ENCODE data around the gene SERPINA10.

Gene SERPINA10

GRCh38 chr14:94340533-94340932 is 47.5 kb upstream of the SERPINA10 start:
- TF ChIP-seq, protein P1, sequence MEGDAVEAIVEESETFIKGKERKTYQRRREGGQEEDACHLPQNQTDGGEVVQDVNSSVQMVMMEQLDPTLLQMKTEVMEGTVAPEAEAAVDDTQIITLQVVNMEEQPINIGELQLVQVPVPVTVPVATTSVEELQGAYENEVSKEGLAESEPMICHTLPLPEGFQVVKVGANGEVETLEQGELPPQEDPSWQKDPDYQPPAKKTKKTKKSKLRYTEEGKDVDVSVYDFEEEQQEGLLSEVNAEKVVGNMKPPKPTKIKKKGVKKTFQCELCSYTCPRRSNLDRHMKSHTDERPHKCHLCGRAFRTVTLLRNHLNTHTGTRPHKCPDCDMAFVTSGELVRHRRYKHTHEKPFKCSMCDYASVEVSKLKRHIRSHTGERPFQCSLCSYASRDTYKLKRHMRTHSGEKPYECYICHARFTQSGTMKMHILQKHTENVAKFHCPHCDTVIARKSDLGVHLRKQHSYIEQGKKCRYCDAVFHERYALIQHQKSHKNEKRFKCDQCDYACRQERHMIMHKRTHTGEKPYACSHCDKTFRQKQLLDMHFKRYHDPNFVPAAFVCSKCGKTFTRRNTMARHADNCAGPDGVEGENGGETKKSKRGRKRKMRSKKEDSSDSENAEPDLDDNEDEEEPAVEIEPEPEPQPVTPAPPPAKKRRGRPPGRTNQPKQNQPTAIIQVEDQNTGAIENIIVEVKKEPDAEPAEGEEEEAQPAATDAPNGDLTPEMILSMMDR (IDR thresholded peaks at IDR 0.05; ENCODE audit: low read length): no peak
- no peak for TF ChIP-seq EZH2 (IDR thresholded peaks at IDR 0.05; ENCODE audit: borderline replicate concordance, low read length)
- Histone ChIP-seq H3K36me3 (ENCODE audit: insufficient read depth, low read length) (no peaks in the 10 kb centered on the region), H3F3A (ENCODE audit: insufficient read depth, low read length) (no peaks in the 10 kb centered on the region), H3K4me1 (ENCODE audit: insufficient read depth, low read length, severe bottlenecking) (peaks cover 40% of the 10 kb centered on the region), H3K4me2 (ENCODE audit: low read length) (no peak overlapping the region), H3K9me2 (ENCODE audit: low read depth, low read length) (no peaks in the 10 kb centered on the region; the same call in 1 of the 2 replicates), H3K79me2 (ENCODE audit: insufficient read depth, low read length) (no peaks in the 10 kb centered on the region), H3K9ac (ENCODE audit: low read length) (no peak overlapping the region), H2AFZ (ENCODE audit: low read length) (no peak overlapping the region), H3K4me3 (ENCODE audit: low read depth, low read length, poor library complexity, severe bottlenecking) (no peak overlapping the region), H3K27ac (ENCODE audit: low read depth, low read length, poor library complexity, severe bottlenecking) (no peak overlapping the region), H3K9me3 (ENCODE audit: low read length) (no peaks in the 10 kb centered on the region), H3K27me3 (ENCODE audit: insufficient read depth, low read length) (no peaks in the 10 kb centered on the region), H4K20me1 (ENCODE audit: insufficient read depth, low read length) (no peaks in the 10 kb centered on the region)

DNA sequence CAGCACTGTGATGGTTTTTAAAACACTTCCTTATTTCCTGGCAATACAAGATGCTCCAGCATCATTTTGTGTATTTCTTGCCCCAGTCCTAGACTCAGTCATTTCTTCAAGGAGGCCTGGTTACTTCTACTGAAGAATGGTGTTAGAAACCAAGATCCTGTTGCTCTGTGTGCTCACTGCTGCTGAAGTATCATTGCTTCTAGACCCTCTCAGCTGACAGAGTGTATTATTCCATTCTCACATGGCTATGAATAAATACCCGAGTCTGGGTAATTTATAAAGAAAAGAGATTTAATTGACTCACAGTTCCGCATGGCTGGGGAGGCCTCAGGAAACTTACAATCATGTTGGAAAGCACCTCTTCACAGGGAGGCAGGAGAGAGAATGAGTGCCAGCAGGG is 45.0 kb upstream of the SERPINA10 start:
- TF ChIP-seq, protein P1 (IDR thresholded peaks at IDR 0.05; ENCODE audit: low read length): no peak
- no peak for TF ChIP-seq EZH2 (IDR thresholded peaks at IDR 0.05; ENCODE audit: borderline replicate concordance, low read length)
- Histone ChIP-seq H3K4me1 (ENCODE audit: insufficient read depth, low read length, severe bottlenecking) (peaks cover 15% of the 10 kb centered on the region), H2AFZ (ENCODE audit: low read length) (no peak overlapping the region), H3F3A (ENCODE audit: insufficient read depth, low read length) (no peaks in the 10 kb centered on the region), H3K79me2 (ENCODE audit: insufficient read depth, low read length) (no peaks in the 10 kb centered on the region), H3K4me3 (ENCODE audit: low read depth, low read length, poor library complexity, severe bottlenecking) (no peak overlapping the region), H3K27me3 (ENCODE audit: insufficient read depth, low read length) (no peaks in the 10 kb centered on the region), H3K27ac (ENCODE audit: low read depth, low read length, poor library complexity, severe bottlenecking) (no peak overlapping the region), H3K36me3 (ENCODE audit: insufficient read depth, low read length) (no peaks in the 10 kb centered on the region), H3K4me2 (ENCODE audit: low read length) (no peak overlapping the region), H3K9ac (ENCODE audit: low read length) (no peak overlapping the region), H4K20me1 (ENCODE audit: insufficient read depth, low read length) (no peaks in the 10 kb centered on the region), H3K9me2 (ENCODE audit: low read depth, low read length) (no peaks in the 10 kb centered on the region; the same call in 1 of the 2 replicates), H3K9me3 (ENCODE audit: low read length) (no peaks in the 10 kb centered on the region)

DNA sequence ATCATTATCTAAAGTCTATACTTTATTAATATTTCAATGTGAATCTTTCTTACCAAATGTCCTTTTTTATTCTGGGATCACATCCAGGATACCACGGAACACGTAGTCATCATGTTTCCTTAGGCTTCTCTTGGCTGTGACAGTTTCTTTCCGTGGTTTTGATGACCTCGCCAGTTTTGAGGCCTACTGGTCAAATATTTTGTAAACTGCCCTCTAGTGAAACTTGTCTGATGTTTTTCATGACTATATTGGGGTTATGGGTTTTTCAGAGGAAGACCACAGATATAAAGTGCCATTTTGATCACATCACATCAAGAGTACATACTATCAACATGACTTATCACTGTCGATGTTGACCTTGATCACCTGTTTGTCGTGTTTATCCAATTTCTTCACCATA is 44.2 kb upstream of the SERPINA10 start:
- Histone ChIP-seq H3K4me2 (ENCODE audit: low read length) (no peak overlapping the region), H3K9me2 (ENCODE audit: low read depth, low read length) (no peaks in the 10 kb centered on the region; the same call in 1 of the 2 replicates), H3K27me3 (ENCODE audit: insufficient read depth, low read length) (no peaks in the 10 kb centered on the region), H3K9ac (ENCODE audit: low read length) (no peak overlapping the region), H3K79me2 (ENCODE audit: insufficient read depth, low read length) (no peaks in the 10 kb centered on the region), H3K36me3 (ENCODE audit: insufficient read depth, low read length) (no peaks in the 10 kb centered on the region), H3K27ac (ENCODE audit: low read depth, low read length, poor library complexity, severe bottlenecking) (no peak overlapping the region), H3F3A (ENCODE audit: insufficient read depth, low read length) (no peaks in the 10 kb centered on the region), H3K4me3 (ENCODE audit: low read depth, low read length, poor library complexity, severe bottlenecking) (no peak overlapping the region), H4K20me1 (ENCODE audit: insufficient read depth, low read length) (no peaks in the 10 kb centered on the region), H3K4me1 (ENCODE audit: insufficient read depth, low read length, severe bottlenecking) (peaks cover 7% of the 10 kb centered on the region), H2AFZ (ENCODE audit: low read length) (no peak overlapping the region), H3K9me3 (ENCODE audit: low read length) (no peaks in the 10 kb centered on the region)
- TF ChIP-seq, protein P1 (IDR thresholded peaks at IDR 0.05; ENCODE audit: low read length): no peak
- TF ChIP-seq EZH2 (IDR thresholded peaks at IDR 0.05; ENCODE audit: borderline replicate concordance, low read length): no peak

Measured in OCI-LY1 (cell line).